HCT116 (cell line): ENCODE data around the gene RPTOR. TPM values are rescaled to one million over a fixed set of nuclear protein-coding genes. Genes with fewer than 3 reads are reported as not detected.

Experiments
- ATAC-seq: fragments of 200-7000 bp; cut with Tn5 transposase; 2 replicates; pipeline ENCODE4 v1.9.1; 2020; ENCODE audit warnings: mild to moderate bottlenecking, moderate library complexity
- BruUV-seq: library from RNA; stranded (reverse); fragments of 400-500 nt; replicated peaks from 2 replicates; lab custom pipeline; 2021; lab: Mats Ljungman, UMichigan
- CTCF ChIA-PET: fragments of 300-600 bp; sonication (Branson Sonifier 250); formaldehyde crosslinking; loops from one replicate; lab custom pipeline; 2021; ENCODE audit warnings: antibody characterized with exemption; lab: Charles Lee
- POLR2A ChIA-PET: fragments of 300-600, 350-600 bp; sonication (Branson Sonifier 250); formaldehyde crosslinking; loops from one replicate; lab custom pipeline; 2021; ENCODE audit warnings: antibody characterized with exemption; lab: Charles Lee
- RAD21 ChIA-PET, 2 experiments: fragments of 300-600 bp; sonication (Branson Sonifier 250); formaldehyde crosslinking; loops; one replicate each; lab custom pipeline; 2023; ENCODE audit warnings: low total read pairs in 2 of 2; ENCODE audit not compliant: uncharacterized antibody in 2 of 2, unreplicated experiment in 2 of 2, low non-redundant PET in 1 of 2; lab: Charles Lee
- DNase-seq: peaks from one replicate; pipeline ENCODE4 v3.0.0-alpha.2; 2010; ENCODE audit warnings: low read depth, low spot score
- H2AFZ ChIP-seq: fragments of 200-600 bp; shearing (Covaris generic), sonication (generic); 2 replicates; pipeline ENCODE4 v1.6.1; 2017; ENCODE audit warnings: low read depth, mixed run types, mixed read lengths, antibody characterized with exemption, low read length; ENCODE audit not compliant: poor library complexity, severe bottlenecking
- H3K27ac ChIP-seq: 2 replicates; pipeline ENCODE4 v1.5.1; 2012; ENCODE audit warnings: low read depth, low read length
- H3K27me3 ChIP-seq: fragments of 200-600 bp; sonication (generic); 2 replicates; pipeline ENCODE4 v1.6.1; 2016; ENCODE audit warnings: mixed run types, low read length, mixed read lengths; ENCODE audit not compliant: insufficient read depth
- H3K36me3 ChIP-seq, 2 experiments: fragments of 200-500 bp in 1 of 2; fragments of 200-600 bp in 1 of 2; sonication (Bioruptor generic) in 1 of 2; sonication (generic) in 1 of 2; 2 replicates each; pipeline versions ENCODE4 v1.5.1 to v1.6.1; 2014 to 2016; ENCODE audit warnings: low read length in 2 of 2, inconsistent platforms in 1 of 2, mixed read lengths in 1 of 2, mixed run types in 1 of 2; ENCODE audit not compliant: insufficient read depth in 2 of 2, control insufficient read depth in 1 of 2
- H3K4me1 ChIP-seq, 2 experiments: fragments of 200-600 bp in 1 of 2; sonication (generic) in 1 of 2; 2 replicates each; pipeline versions ENCODE4 v1.5.1 to v1.6.1; 2012 to 2017; ENCODE audit warnings: low read length in 2 of 2, inconsistent platforms in 1 of 2, mild to moderate bottlenecking in 1 of 2, mixed read lengths in 1 of 2, mixed run types in 1 of 2, moderate library complexity in 1 of 2; ENCODE audit not compliant: insufficient read depth in 2 of 2, control insufficient read depth in 1 of 2
- H3K4me2 ChIP-seq: fragments of 200-600 bp; sonication (generic); 2 replicates; pipeline ENCODE4 v1.6.1; 2017; ENCODE audit warnings: mixed run types, low read length, mixed read lengths
- H3K4me3 ChIP-seq, 2 experiments: fragments of 200-600 bp in 1 of 2; sonication (generic) in 1 of 2; replicated peaks in 1 of 2; 2 replicates each; pipeline ENCODE4 v1.5.1; 2011 to 2016; ENCODE audit warnings: low read length in 2 of 2, control low read depth in 1 of 2, low read depth in 1 of 2, mild to moderate bottlenecking in 1 of 2, mixed read lengths in 1 of 2, mixed run types in 1 of 2
- H3K79me2 ChIP-seq: fragments of 200-600 bp; sonication (generic); 2 replicates; pipeline ENCODE4 v1.6.1; 2017; ENCODE audit warnings: mild to moderate bottlenecking, mixed run types, low read length, moderate library complexity, mixed read lengths; ENCODE audit not compliant: insufficient read depth
- H3K9ac ChIP-seq: fragments of 200-600 bp; sonication (generic); 2 replicates; pipeline ENCODE4 v1.6.1; 2016; ENCODE audit warnings: low read length, mixed read lengths
- H3K9me2 ChIP-seq: fragments of 200-600 bp; sonication (generic), shearing (Covaris generic); 2 replicates; pipeline ENCODE4 v1.6.1; 2017; ENCODE audit warnings: mixed run types, mild to moderate bottlenecking, moderate library complexity; ENCODE audit not compliant: insufficient read depth
- H3K9me3 ChIP-seq, 2 experiments: fragments of 200-500 bp in 1 of 2; fragments of 200-600 bp in 1 of 2; sonication (Bioruptor generic) in 1 of 2; sonication (generic) in 1 of 2; 2 replicates each; pipeline ENCODE4 v1.6.1; 2014 to 2017; ENCODE audit warnings: low read length in 2 of 2, mixed read lengths in 2 of 2, inconsistent platforms in 1 of 2, low read depth in 1 of 2, mild to moderate bottlenecking in 1 of 2, mixed run types in 1 of 2, moderate library complexity in 1 of 2; ENCODE audit not compliant: control insufficient read depth in 1 of 2, insufficient read depth in 1 of 2
- H4K20me1 ChIP-seq: fragments of 200-600 bp; sonication (generic), shearing (Covaris generic); 2 replicates; pipeline ENCODE4 v1.6.1; 2017; ENCODE audit warnings: mixed run types, mild to moderate bottlenecking, moderate library complexity; ENCODE audit not compliant: insufficient read depth
- POLR2A ChIP-seq: IDR thresholded peaks from 2 replicates; pipeline ENCODE4 v1.7.0; 2011; ENCODE audit warnings: borderline replicate concordance; ENCODE audit not compliant: insufficient read depth, insufficient read length; ENCODE audit errors: extremely low read depth
- SIN3A ChIP-seq: IDR thresholded peaks from 2 replicates; pipeline ENCODE4 v1.6.1; 2012; ENCODE audit warnings: low read depth
- YY1 ChIP-seq: IDR thresholded peaks from 2 replicates; pipeline ENCODE4 v1.6.1; 2011; ENCODE audit warnings: low read length, low read depth, moderate library complexity, mild to moderate bottlenecking; ENCODE audit not compliant: insufficient replicate concordance; ENCODE audit errors: extremely low read depth
- intact Hi-C: fragments of 100-400 bp; cut with micrococcal nuclease; formaldehyde crosslinking; loops from 2 replicates; pipeline ENCODE4 v1.10.0; 2022
- total RNA-seq: library from RNA; stranded (reverse); gene quantifications from one replicate; pipeline ENCODE4 v1.2.1, GENCODE V29; 2021; ENCODE audit not compliant: unreplicated experiment
- TF ChIP-seq, protein P1 (sequence below): IDR thresholded peaks from 2 replicates; pipeline ENCODE4 v1.6.1; 2012; ENCODE audit warnings: low read depth

The RPTOR gene
- total RNA-seq, 1 experiment from 2014 or later: 69.5 TPM

DNA sequence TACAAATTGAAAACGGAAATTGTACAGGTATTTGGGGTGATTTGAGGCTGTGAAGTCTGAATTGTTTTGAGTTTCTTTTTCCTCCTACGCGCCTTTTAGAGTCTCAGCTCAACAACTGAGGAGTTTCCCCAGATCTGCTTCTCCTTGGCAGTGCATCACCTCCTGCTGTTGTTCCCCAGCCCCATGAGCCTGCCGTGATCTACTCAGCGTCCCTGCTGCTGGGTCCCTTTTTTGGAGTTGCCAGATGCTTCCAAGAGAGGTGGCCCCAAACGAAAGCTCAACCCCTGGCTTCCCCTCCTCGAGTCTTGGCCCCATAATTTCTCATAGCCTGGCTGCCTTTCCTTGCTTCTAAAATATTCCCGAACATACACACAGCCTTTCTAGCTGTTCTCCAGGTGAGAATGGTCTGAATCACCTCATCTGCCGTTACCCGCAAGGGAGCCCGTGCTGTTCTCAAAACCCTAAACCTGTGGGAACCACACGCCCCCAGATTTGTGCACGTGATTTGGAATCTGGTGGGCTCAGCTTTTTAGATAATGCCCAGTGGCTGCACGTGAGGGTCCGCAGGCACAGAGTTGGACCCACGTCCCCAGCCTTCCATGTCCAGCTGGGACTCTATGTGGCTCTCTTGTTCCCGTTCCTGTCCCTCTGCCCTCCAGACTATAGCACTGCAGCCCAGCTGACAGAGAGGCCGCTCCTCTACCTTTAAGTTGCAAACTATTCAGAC lies 267.9 kb downstream of the RPTOR start:
- DNase-seq (no peak), ATAC-seq (no peak)
- TF ChIP-seq SIN3A (no peak), YY1 (no peak)
- peaks cover 4% of the 10 kb centered on the region; the same call in 1 of the 2 replicates for H3K79me2 ChIP-seq
- H3K9me2 ChIP-seq: no peaks in the 10 kb centered on the region
- ChIA-PET POLR2A (no interaction called here), RAD21 (no interaction called here), CTCF (no interaction called here)
- intact Hi-C loops: no loop called here
- no peak overlapping the region for H2AFZ ChIP-seq
- no TSS peak for BruUV-seq
- H4K20me1 ChIP-seq: no peaks in the 10 kb centered on the region
- H3K4me3 ChIP-seq: no peak overlapping the region
- no peaks in the 10 kb centered on the region; a peak in 1 of 4 replicates for H3K36me3 ChIP-seq
- no peak overlapping the region for H3K9ac ChIP-seq
- H3K4me1 ChIP-seq: peaks cover 0 to 15% of the 10 kb centered on the region in 2 experiments; a peak in 2 of 4 replicates
- H3K4me2 ChIP-seq: no peak overlapping the region
- H3K9me3 ChIP-seq: no peaks in the 10 kb centered on the region; a peak in 1 of 4 replicates
- H3K27ac ChIP-seq: no peak overlapping the region
- no peaks in the 10 kb centered on the region for H3K27me3 ChIP-seq

DNA sequence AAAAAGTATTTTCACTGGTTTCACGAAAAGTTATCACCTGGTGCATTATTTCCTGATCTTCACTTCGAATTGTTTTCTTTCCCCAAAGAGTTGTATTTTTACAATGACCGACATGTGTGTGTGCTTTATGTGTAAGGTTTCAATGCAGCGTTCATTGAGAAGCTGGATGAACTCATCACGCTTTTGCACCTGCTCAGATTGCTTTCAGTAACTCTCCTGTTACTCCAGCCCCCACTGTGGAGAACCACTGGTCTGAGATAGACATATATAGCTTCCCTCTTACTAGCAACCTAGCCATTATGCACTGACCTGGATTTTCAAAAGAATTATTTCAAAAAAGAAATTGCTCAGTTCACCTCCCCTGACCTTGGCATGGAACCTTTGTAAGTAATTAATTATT lies 268.7 kb downstream of the RPTOR start:
- H3K9ac ChIP-seq: no peak overlapping the region
- ChIA-PET CTCF (no interaction called here), POLR2A (no interaction called here), RAD21 (no interaction called here)
- peaks cover 0 to 23% of the 10 kb centered on the region in 2 experiments; a peak in 2 of 4 replicates for H3K4me1 ChIP-seq
- H3K27me3 ChIP-seq: no peaks in the 10 kb centered on the region
- no peak overlapping the region for H3K27ac ChIP-seq
- H3K9me2 ChIP-seq: no peaks in the 10 kb centered on the region
- intact Hi-C loops: no loop called here
- no peak overlapping the region for H3K4me3 ChIP-seq
- no TSS peak for BruUV-seq
- peaks cover 4% of the 10 kb centered on the region for H3K79me2 ChIP-seq
- no peak overlapping the region for H3K4me2 ChIP-seq
- H4K20me1 ChIP-seq: no peaks in the 10 kb centered on the region
- H3K36me3 ChIP-seq: no peaks in the 10 kb centered on the region
- DNase-seq (no peak), ATAC-seq (no peak)
- TF ChIP-seq POLR2A: no peak
- TF ChIP-seq, protein P1, sequence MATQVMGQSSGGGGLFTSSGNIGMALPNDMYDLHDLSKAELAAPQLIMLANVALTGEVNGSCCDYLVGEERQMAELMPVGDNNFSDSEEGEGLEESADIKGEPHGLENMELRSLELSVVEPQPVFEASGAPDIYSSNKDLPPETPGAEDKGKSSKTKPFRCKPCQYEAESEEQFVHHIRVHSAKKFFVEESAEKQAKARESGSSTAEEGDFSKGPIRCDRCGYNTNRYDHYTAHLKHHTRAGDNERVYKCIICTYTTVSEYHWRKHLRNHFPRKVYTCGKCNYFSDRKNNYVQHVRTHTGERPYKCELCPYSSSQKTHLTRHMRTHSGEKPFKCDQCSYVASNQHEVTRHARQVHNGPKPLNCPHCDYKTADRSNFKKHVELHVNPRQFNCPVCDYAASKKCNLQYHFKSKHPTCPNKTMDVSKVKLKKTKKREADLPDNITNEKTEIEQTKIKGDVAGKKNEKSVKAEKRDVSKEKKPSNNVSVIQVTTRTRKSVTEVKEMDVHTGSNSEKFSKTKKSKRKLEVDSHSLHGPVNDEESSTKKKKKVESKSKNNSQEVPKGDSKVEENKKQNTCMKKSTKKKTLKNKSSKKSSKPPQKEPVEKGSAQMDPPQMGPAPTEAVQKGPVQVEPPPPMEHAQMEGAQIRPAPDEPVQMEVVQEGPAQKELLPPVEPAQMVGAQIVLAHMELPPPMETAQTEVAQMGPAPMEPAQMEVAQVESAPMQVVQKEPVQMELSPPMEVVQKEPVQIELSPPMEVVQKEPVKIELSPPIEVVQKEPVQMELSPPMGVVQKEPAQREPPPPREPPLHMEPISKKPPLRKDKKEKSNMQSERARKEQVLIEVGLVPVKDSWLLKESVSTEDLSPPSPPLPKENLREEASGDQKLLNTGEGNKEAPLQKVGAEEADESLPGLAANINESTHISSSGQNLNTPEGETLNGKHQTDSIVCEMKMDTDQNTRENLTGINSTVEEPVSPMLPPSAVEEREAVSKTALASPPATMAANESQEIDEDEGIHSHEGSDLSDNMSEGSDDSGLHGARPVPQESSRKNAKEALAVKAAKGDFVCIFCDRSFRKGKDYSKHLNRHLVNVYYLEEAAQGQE: no peak
- H2AFZ ChIP-seq: no peak overlapping the region
- no peaks in the 10 kb centered on the region for H3K9me3 ChIP-seq
